Small intestine (tissue), 7 donors: Measurements from ENCODE around the gene ZNF616. TPM values are rescaled to one million over a fixed set of nuclear protein-coding genes. Genes with fewer than 3 reads are reported as not detected.
"Not testable (repeated sequence)": the region's sequence is repeated elsewhere in the genome, so short reads cannot be mapped to it uniquely, and the experiment has no call there.

ENCODE experiments used
- DNase-seq, 2 donors: peaks; one replicate each; pipeline versions ENCODE4 v3.0.0 to v3.0.0-alpha.2; 2013
- FAIRE-seq: peaks from 2 replicates; lab custom pipeline; 2012; peaks lifted over from hg19 to GRCh38; lab: Jason Lieb, UNC
- H3K27ac ChIP-seq, 3 donors: one replicate each; pipeline ENCODE4 v1.5.1; 2013; ENCODE audit warnings: low read length in 2 of 3, mild to moderate bottlenecking in 2 of 3, control low read depth in 1 of 3, inconsistent platforms in 1 of 3, low read depth in 1 of 3, moderate library complexity in 1 of 3
- H3K27me3 ChIP-seq, 3 donors: one replicate each; pipeline ENCODE4 v1.6.1; 2013; ENCODE audit warnings: low read length in 3 of 3, inconsistent platforms in 1 of 3; ENCODE audit not compliant: control insufficient read depth in 3 of 3, insufficient read depth in 3 of 3
- H3K36me3 ChIP-seq, 3 donors: one replicate each; pipeline ENCODE4 v1.6.1; 2013; ENCODE audit warnings: low read length in 3 of 3, inconsistent platforms in 1 of 3, low read depth in 1 of 3, mild to moderate bottlenecking in 1 of 3, moderate library complexity in 1 of 3; ENCODE audit not compliant: control insufficient read depth in 3 of 3, insufficient read depth in 2 of 3
- H3K4me1 ChIP-seq, 3 donors: one replicate each; pipeline ENCODE4 v1.6.1; 2013; ENCODE audit warnings: low read length in 2 of 3, inconsistent platforms in 1 of 3, low read depth in 1 of 3, mild to moderate bottlenecking in 1 of 3, moderate library complexity in 1 of 3; ENCODE audit not compliant: control insufficient read depth in 3 of 3, insufficient read depth in 2 of 3
- H3K4me3 ChIP-seq, 3 donors: one replicate each; pipeline ENCODE4 v1.5.1; 2013; ENCODE audit warnings: low read length in 3 of 3, control low read depth in 1 of 3, inconsistent platforms in 1 of 3, low read depth in 1 of 3, mild to moderate bottlenecking in 1 of 3, moderate library complexity in 1 of 3
- H3K9me3 ChIP-seq, 2 donors: one replicate each; pipeline ENCODE4 v1.6.1; 2013; ENCODE audit warnings: low read depth in 1 of 2, low read length in 1 of 2; ENCODE audit not compliant: control insufficient read depth in 2 of 2, insufficient read depth in 1 of 2
- WGBS, 3 donors: extraction: QIAGEN DNeasy Blood & Tissue Kit; methylation state at CpG; one replicate each; pipeline ENCODE4 v1.1.7; 2013; 5-methylcytosine and 5-hydroxymethylcytosine counted together
- polyA plus RNA-seq, 4 donors: library from polyadenylated mRNA; stranded (reverse) in 3 of 4; unstranded in 1 of 4; fragments of 200-250 nt in 3 of 4; fragments of 120-200 nt in 1 of 4; gene quantifications; one replicate each; pipeline versions ENCODE4 v1.2.1 to v1.2.3, GENCODE V29; 2013
- donor health status: healthy with polysubstance abuse.
- donor health status: control.
- donor health status: control.
- donor health status: Bipolar disorder and iron deficiency.
- donor health status: healthy.

Gene ZNF616
- polyA plus RNA-seq, 4 donors: 1.1 to 11.6 (median 2.2) TPM

- no peak for FAIRE-seq
- Histone ChIP-seq H3K4me1 (no peaks in the 10 kb centered on the region), H3K36me3 (no peaks in the 10 kb centered on the region), H3K27me3 (peaks cover 0 to 1% (median 0%) of the 10 kb centered on the region in 3 donors), H3K4me3 (no peak overlapping the region), H3K27ac (no peak overlapping the region), H3K9me3 (peaks cover 2 to 34% of the 10 kb centered on the region in 2 donors)
- no peak for DNase-seq
- 89 to 96% (median 92%) methylated on average over 2 of the region's 2 CpGs for WGBS, 3 donors
Measured at GRCh38 chr19:52099497-52100138, 40.1 kb downstream of the ZNF616 start.

GRCh38 chr19:52096416-52096815, 43.3 kb downstream of the ZNF616 start:
- not testable (repeated sequence) for H3K27ac ChIP-seq, H3K36me3 ChIP-seq, H3K27me3 ChIP-seq, DNase-seq, H3K4me1 ChIP-seq, FAIRE-seq, H3K4me3 ChIP-seq
- 79 to 98% (median 87%) methylated on average over 3 of the region's 3 CpGs for WGBS, 3 donors
- peaks cover 2 to 36% of the 10 kb centered on the region in 2 donors for H3K9me3 ChIP-seq

- WGBS, 3 donors: 1 to 3% (median 2%) methylated on average over 59 of the region's 59 CpGs
- DNase-seq: peak; percentile 91 to 94
- Histone ChIP-seq H3K36me3 (peaks cover 5 to 12% (median 7%) of the 10 kb centered on the region in 3 donors), H3K9me3 (peaks cover 2 to 42% of the 10 kb centered on the region in 2 donors), H3K27me3 (peaks cover 0 to 1% (median 0%) of the 10 kb centered on the region in 3 donors), H3K4me3 (peak within 1 kb of the TSS; percentile 87 to 97 (median 87)), H3K27ac (peak within 1 kb of the TSS; percentile 69 to 93 (median 80)), H3K4me1 (peaks cover 0 to 5% (median 0%) of the 10 kb centered on the region in 3 donors)
- no peak for FAIRE-seq
Measured at GRCh38 chr19:52095172-52096014, 44.3 kb downstream of the ZNF616 start, which contains the start of gene ZNF841. TSS of gene ZNF841 (minus strand) at chr19:52095765. CDS start at chr19:52084801, 10,964 bp downstream.

GRCh38 chr19:52094526-52095130, 45.1 kb downstream of the ZNF616 start:
- Histone ChIP-seq H3K27me3 (peaks cover 0 to 1% (median 0%) of the 10 kb centered on the region in 3 donors), H3K9me3 (peaks cover 2 to 42% of the 10 kb centered on the region in 2 donors), H3K4me1 (peaks cover 0 to 5% (median 0%) of the 10 kb centered on the region in 3 donors), H3K4me3 (peak overlapping the region; percentile 87 to 97 (median 87)), H3K36me3 (peaks cover 5 to 18% (median 12%) of the 10 kb centered on the region in 3 donors), H3K27ac (peak overlapping the region in 2 of 3 donors; percentile 80 to 93)
- peak; percentile 0 to 59 for DNase-seq
- WGBS, 3 donors: 5 to 11% (median 8%) methylated on average over 12 of the region's 12 CpGs
- FAIRE-seq: no peak

GRCh38 chr19:52086481-52086880, 53.3 kb downstream of the ZNF616 start:
- Histone ChIP-seq H3K4me1 (no peaks in the 10 kb centered on the region), H3K27ac (no peak overlapping the region), H3K4me3 (no peak overlapping the region), H3K36me3 (peaks cover 25 to 63% (median 44%) of the 10 kb centered on the region in 3 donors), H3K9me3 (peaks cover 3 to 71% of the 10 kb centered on the region in 2 donors), H3K27me3 (peaks cover 0 to 1% (median 0%) of the 10 kb centered on the region in 3 donors)
- FAIRE-seq (no peak), DNase-seq (no peak)

GRCh38 chr19:52070496-52070895, 69.2 kb downstream of the ZNF616 start:
- peaks cover 31 to 60% (median 44%) of the 10 kb centered on the region in 3 donors for H3K36me3 ChIP-seq
- peaks cover 7 to 63% of the 10 kb centered on the region in 2 donors for H3K9me3 ChIP-seq
- H3K4me1 ChIP-seq: no peaks in the 10 kb centered on the region
- H3K27me3 ChIP-seq: no peaks in the 10 kb centered on the region
- H3K27ac ChIP-seq: no peak overlapping the region
- DNase-seq (no peak), FAIRE-seq (no peak)
- no peak overlapping the region for H3K4me3 ChIP-seq
- 96 to 98% (median 96%) methylated on average over 5 of the region's 5 CpGs for WGBS, 3 donors

- WGBS, 3 donors: 89 to 93% (median 90%) methylated on average over 2 of the region's 2 CpGs
- Histone ChIP-seq H3K36me3 (peaks cover 29 to 57% (median 41%) of the 10 kb centered on the region in 3 donors), H3K4me1 (no peaks in the 10 kb centered on the region), H3K27ac (no peak overlapping the region), H3K27me3 (no peaks in the 10 kb centered on the region), H3K9me3 (peaks cover 11 to 66% of the 10 kb centered on the region in 2 donors), H3K4me3 (no peak overlapping the region)
- DNase-seq: no peak
- no peak for FAIRE-seq
Measured at GRCh38 chr19:52069653-52070052, 70.1 kb downstream of the ZNF616 start.
